ENCODE measurements around the gene TBCD.

The TBCD gene

DNA sequence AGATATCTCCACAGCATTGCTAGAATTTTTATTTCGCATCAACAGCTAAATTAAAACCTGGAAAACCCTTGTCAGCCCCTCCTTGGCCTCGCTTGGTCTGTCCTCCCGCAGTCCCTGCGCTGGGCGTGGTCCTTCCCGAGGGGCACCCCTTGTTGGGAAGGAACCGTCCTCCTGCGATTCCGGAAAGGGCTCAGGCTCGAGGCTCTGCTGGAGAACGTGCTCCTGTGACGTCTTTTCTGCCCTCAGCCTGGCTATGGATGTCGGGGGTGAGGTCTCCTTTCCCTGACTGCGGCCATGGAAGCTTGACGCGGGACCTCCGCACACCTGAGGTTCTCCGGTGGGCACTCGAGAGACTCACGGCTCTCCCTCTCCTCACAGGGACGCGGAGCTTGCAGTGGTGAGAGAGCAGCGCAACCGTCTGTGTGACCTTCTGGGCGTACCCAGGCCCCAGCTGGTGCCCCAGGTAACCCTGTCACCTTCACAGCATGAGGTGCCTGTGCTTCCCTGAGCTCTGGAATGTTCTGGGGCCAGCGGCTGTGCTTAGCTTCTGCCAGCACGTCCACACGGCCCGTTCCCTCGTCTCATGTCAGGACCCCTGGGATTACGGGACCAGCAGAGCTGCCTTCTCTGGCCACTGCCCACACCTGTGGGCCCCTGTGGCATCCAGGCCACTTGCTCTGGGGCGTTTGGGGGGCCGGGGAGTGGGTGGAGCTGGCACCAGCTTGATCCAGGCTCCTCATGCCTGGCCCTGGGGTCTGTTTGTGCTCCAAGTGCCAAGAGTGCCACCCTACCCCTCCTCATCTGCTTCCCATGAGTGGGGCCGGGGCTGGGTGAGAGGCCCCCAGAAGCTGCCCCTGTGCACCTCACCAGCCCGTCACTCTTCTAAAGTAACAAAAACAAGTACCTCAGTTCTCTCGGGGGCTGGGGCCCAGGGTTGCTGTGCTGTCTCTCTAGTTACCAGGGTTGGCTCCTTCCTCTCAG, 189.4 kb downstream of the TBCD start:
- peaks cover 4% of the 10 kb centered on the region for H3K9me3 ChIP-seq (ENCODE audit: control insufficient read depth, insufficient read depth, low read depth, low read length)
- no peaks in the 10 kb centered on the region for H3K4me1 ChIP-seq (ENCODE audit: control insufficient read depth, insufficient read depth, low read length)
- CTCF ChIA-PET: interaction anchor here (0.6 kb wide), 1 partner anchor 23 kb away, joined by 3 read pairs; no protein-coding TSS in a partner anchor
- peaks cover 0 to 76% of the 10 kb centered on the region in 2 experiments; a peak in 1 of 3 replicates for H3K36me3 ChIP-seq (ENCODE audit: control insufficient read depth in 2 of 2, insufficient read depth in 1 of 2, low read length in 2 of 2)
- TF ChIP-seq ZNF558 (tag by site-specific recombination; IDR thresholded peaks at IDR 0.05) (no peak), FEZF1 (tag by site-specific recombination; IDR thresholded peaks at IDR 0.05) (no peak), KLF7 (tag by site-specific recombination; IDR thresholded peaks at IDR 0.05; ENCODE audit: borderline replicate concordance) (no peak)
- H3K4me3 ChIP-seq (ENCODE audit: low read depth, low read length): no peak overlapping the region
- POLR2A ChIA-PET: no interaction called here
- H3K27ac ChIP-seq (ENCODE audit: extremely low read depth, low read depth, low read length): no peak overlapping the region

GRCh38 chr17:82942166-82943130, 190.6 kb downstream of the TBCD start:
- H3K4me1 ChIP-seq (ENCODE audit: control insufficient read depth, insufficient read depth, low read length): no peaks in the 10 kb centered on the region
- TF ChIP-seq ZNF169 (tag by site-specific recombination; IDR thresholded peaks at IDR 0.05) (no peak), ZEB2 (tag by site-specific recombination; IDR thresholded peaks at IDR 0.05) (no peak), ZNF138 (tag by site-specific recombination; IDR thresholded peaks at IDR 0.05; ENCODE audit: borderline replicate concordance) (no peak), ZNF174 (tag by site-specific recombination; IDR thresholded peaks at IDR 0.05) (no peak)
- H3K9me3 ChIP-seq (ENCODE audit: control insufficient read depth, insufficient read depth, low read depth, low read length): peaks cover 4% of the 10 kb centered on the region
- H3K27ac ChIP-seq (ENCODE audit: extremely low read depth, low read depth, low read length): no peak overlapping the region
- CTCF ChIA-PET: no interaction called here
- peaks cover 0 to 65% of the 10 kb centered on the region in 2 experiments; a peak in 1 of 3 replicates for H3K36me3 ChIP-seq (ENCODE audit: control insufficient read depth in 2 of 2, insufficient read depth in 1 of 2, low read length in 2 of 2)
- POLR2A ChIA-PET: no interaction called here
- no peak overlapping the region for H3K4me3 ChIP-seq (ENCODE audit: low read depth, low read length)

- Histone ChIP-seq H3K4me1 (ENCODE audit: control insufficient read depth, insufficient read depth, low read length) (no peaks in the 10 kb centered on the region), H3K36me3 (ENCODE audit: control insufficient read depth in 2 of 2, insufficient read depth in 1 of 2, low read length in 2 of 2) (peaks cover 0 to 57% of the 10 kb centered on the region in 2 experiments; a peak in 1 of 3 replicates), H3K4me3 (ENCODE audit: low read depth, low read length) (no peak overlapping the region), H3K27ac (ENCODE audit: extremely low read depth, low read depth, low read length) (no peak overlapping the region), H3K9me3 (ENCODE audit: control insufficient read depth, insufficient read depth, low read depth, low read length) (peaks cover 4% of the 10 kb centered on the region)
- POLR2A ChIA-PET: no interaction called here
- TF ChIP-seq ZNF112 (tag by site-specific recombination; IDR thresholded peaks at IDR 0.05): no peak
- no peak for TF ChIP-seq ZNF132 (tag by site-specific recombination; IDR thresholded peaks at IDR 0.05; ENCODE audit: borderline replicate concordance)
- TF ChIP-seq ZNF670 (tag by site-specific recombination; IDR thresholded peaks at IDR 0.05; ENCODE audit: low read depth): no peak
- TF ChIP-seq KLF7 (tag by site-specific recombination; IDR thresholded peaks at IDR 0.05; ENCODE audit: borderline replicate concordance): no peak
- no peak for TF ChIP-seq ZNF175 (tag by site-specific recombination; IDR thresholded peaks at IDR 0.05)
- TF ChIP-seq, protein P1, sequence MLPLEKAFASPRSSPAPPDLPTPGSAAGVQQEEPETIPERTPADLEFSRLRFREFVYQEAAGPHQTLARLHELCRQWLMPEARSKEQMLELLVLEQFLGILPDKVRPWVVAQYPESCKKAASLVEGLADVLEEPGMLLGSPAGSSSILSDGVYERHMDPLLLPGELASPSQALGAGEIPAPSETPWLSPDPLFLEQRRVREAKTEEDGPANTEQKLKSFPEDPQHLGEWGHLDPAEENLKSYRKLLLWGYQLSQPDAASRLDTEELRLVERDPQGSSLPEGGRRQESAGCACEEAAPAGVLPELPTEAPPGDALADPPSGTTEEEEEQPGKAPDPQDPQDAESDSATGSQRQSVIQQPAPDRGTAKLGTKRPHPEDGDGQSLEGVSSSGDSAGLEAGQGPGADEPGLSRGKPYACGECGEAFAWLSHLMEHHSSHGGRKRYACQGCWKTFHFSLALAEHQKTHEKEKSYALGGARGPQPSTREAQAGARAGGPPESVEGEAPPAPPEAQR (tag by site-specific recombination; IDR thresholded peaks at IDR 0.05): no peak
- no peak for TF ChIP-seq ZNF548 (tag by site-specific recombination; IDR thresholded peaks at IDR 0.05)
- TF ChIP-seq ZNF549 (tag by site-specific recombination; IDR thresholded peaks at IDR 0.05): no peak
- TF ChIP-seq, protein P2, sequence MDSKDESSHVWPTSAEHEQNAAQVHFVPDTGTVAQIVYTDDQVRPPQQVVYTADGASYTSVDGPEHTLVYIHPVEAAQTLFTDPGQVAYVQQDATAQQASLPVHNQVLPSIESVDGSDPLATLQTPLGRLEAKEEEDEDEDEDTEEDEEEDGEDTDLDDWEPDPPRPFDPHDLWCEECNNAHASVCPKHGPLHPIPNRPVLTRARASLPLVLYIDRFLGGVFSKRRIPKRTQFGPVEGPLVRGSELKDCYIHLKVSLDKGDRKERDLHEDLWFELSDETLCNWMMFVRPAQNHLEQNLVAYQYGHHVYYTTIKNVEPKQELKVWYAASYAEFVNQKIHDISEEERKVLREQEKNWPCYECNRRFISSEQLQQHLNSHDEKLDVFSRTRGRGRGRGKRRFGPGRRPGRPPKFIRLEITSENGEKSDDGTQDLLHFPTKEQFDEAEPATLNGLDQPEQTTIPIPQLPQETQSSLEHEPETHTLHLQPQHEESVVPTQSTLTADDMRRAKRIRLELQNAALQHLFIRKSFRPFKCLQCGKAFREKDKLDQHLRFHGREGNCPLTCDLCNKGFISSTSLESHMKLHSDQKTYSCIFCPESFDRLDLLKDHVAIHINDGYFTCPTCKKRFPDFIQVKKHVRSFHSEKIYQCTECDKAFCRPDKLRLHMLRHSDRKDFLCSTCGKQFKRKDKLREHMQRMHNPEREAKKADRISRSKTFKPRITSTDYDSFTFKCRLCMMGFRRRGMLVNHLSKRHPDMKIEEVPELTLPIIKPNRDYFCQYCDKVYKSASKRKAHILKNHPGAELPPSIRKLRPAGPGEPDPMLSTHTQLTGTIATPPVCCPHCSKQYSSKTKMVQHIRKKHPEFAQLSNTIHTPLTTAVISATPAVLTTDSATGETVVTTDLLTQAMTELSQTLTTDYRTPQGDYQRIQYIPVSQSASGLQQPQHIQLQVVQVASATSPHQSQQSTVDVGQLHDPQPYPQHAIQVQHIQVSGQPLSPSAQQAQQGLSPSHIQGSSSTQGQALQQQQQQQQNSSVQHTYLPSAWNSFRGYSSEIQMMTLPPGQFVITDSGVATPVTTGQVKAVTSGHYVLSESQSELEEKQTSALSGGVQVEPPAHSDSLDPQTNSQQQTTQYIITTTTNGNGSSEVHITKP (tag by site-specific recombination; IDR thresholded peaks at IDR 0.05): no peak
- no peak for TF ChIP-seq ZBTB8A (tag by site-specific recombination; IDR thresholded peaks at IDR 0.05)
- TF ChIP-seq KLF8 (tag by site-specific recombination; IDR thresholded peaks at IDR 0.05): no peak
- no peak for TF ChIP-seq ZNF416 (tag by site-specific recombination; IDR thresholded peaks at IDR 0.05)
- no peak for TF ChIP-seq ZNF585B (tag by site-specific recombination; IDR thresholded peaks at IDR 0.05)
- no peak for TF ChIP-seq YY1 (tag by site-specific recombination; IDR thresholded peaks at IDR 0.05)
- CTCF ChIA-PET: no interaction called here
Measured at GRCh38 chr17:82943339-82943738, 191.5 kb downstream of the TBCD start.

All from HEK293 (cell line).